SU-DHL-6 (cell line): ENCODE data around the gene PRMT3.

ENCODE experiments used
- H2AFZ ChIP-seq: fragments of 200-600 bp; sonication (generic); 2 replicates; pipeline ENCODE4 v1.6.1; 2014; ENCODE audit warnings: low read depth, mild to moderate bottlenecking, moderate library complexity, mixed read lengths, antibody characterized with exemption, low read length; ENCODE audit not compliant: severe bottlenecking
- H3F3A ChIP-seq: fragments of 200-600 bp; shearing (Covaris generic); 2 replicates; pipeline ENCODE4 v1.6.0; 2016; ENCODE audit warnings: antibody characterized with exemption, mild to moderate bottlenecking; ENCODE audit not compliant: insufficient read depth
- H3K27ac ChIP-seq: fragments of 200-600 bp; sonication (generic); 2 replicates; pipeline ENCODE4 v1.5.1; 2016; ENCODE audit warnings: low read depth, mild to moderate bottlenecking, low read length, moderate library complexity, mixed read lengths
- H3K27me3 ChIP-seq: fragments of 200-600 bp; sonication (generic), shearing (Covaris generic); 2 replicates; pipeline ENCODE4 v1.6.0; 2014; ENCODE audit warnings: mild to moderate bottlenecking, low read length
- H3K36me3 ChIP-seq: fragments of 200-600 bp; sonication (generic); 2 replicates; pipeline ENCODE4 v1.6.1; 2014; ENCODE audit warnings: mild to moderate bottlenecking, low read length, mixed read lengths
- H3K4me2 ChIP-seq: fragments of 300-600, 200-600 bp; shearing (Covaris generic), sonication (generic); 2 replicates; pipeline ENCODE4 v1.6.0; 2014; ENCODE audit warnings: low read length, low read depth, mild to moderate bottlenecking; ENCODE audit not compliant: poor library complexity, severe bottlenecking
- H3K4me3 ChIP-seq: fragments of 200-600 bp; sonication (generic); 2 replicates; pipeline ENCODE4 v1.5.1; 2014; ENCODE audit warnings: antibody characterized with exemption, low read length, mild to moderate bottlenecking, mixed read lengths; ENCODE audit not compliant: insufficient read depth, poor library complexity, severe bottlenecking
- H3K79me2 ChIP-seq: fragments of 200-600 bp; sonication (generic); 2 replicates; pipeline ENCODE4 v1.6.1; 2014; ENCODE audit warnings: mild to moderate bottlenecking, low read length, moderate library complexity; ENCODE audit not compliant: insufficient read depth
- H3K9ac ChIP-seq: fragments of 200-600 bp; sonication (generic); 2 replicates; pipeline ENCODE4 v1.7.0; 2014; ENCODE audit warnings: mild to moderate bottlenecking, low read length
- H3K9me2 ChIP-seq: fragments of 200-600 bp; sonication (generic); replicated peaks from 2 replicates; pipeline ENCODE4 v1.6.1; 2014; ENCODE audit warnings: low read length; ENCODE audit not compliant: insufficient read depth
- H3K9me3 ChIP-seq: fragments of 200-600 bp; sonication (generic); 2 replicates; pipeline ENCODE4 v1.6.1; 2014; ENCODE audit warnings: low read length, mixed read lengths; ENCODE audit not compliant: insufficient read depth
- H4K20me1 ChIP-seq: fragments of 200-600 bp; sonication (generic); 2 replicates; pipeline ENCODE4 v1.6.1; 2014; ENCODE audit warnings: low read depth, mild to moderate bottlenecking, antibody characterized with exemption, low read length, moderate library complexity, mixed read lengths
- EZH2phosphoT487 ChIP-seq: fragments of 200-600 bp; sonication (generic), shearing (Covaris generic); conservative IDR thresholded peaks from 2 replicates; pipeline ENCODE4 v1.6.1; 2018; ENCODE audit warnings: mild to moderate bottlenecking, antibody characterized with exemption, low read length, moderate library complexity, mixed read lengths
- TF ChIP-seq, protein P1 (sequence below): fragments of 200-600 bp; sonication (generic); IDR thresholded peaks from one replicate; pipeline ENCODE4 v1.5.1; 2017; ENCODE audit warnings: antibody characterized with exemption, mild to moderate bottlenecking, low read length, moderate library complexity; ENCODE audit not compliant: insufficient read depth, poor library complexity, severe bottlenecking

PRMT3 gene

DNA sequence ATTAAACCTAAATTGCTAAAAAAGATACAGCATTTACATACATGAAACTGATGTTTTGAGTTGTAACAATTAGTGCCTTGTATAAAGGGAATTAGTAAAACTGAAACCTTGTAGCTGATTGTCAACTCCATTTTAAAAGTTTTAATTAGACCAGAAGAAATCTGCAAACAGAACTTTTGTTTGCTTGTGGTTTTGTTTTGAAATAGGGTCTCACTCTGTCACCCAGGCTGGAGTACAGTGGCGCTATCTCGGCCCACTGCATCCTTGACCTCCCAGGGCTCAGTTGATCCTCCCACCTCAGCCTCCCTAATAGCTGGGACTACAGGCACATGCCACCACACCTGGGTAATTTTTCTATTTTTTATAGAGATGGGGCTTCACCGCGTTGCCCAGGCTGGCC is 125.4 kb downstream of the PRMT3 start:
- Histone ChIP-seq H3K27me3 (no peaks in the 10 kb centered on the region), H3K9me3 (no peaks in the 10 kb centered on the region), H3K9me2 (no peaks in the 10 kb centered on the region), H4K20me1 (no peaks in the 10 kb centered on the region), H3K79me2 (no peaks in the 10 kb centered on the region), H2AFZ (no peak overlapping the region), H3F3A (no peaks in the 10 kb centered on the region; the same call in 1 of the 2 replicates), H3K9ac (no peak overlapping the region), H3K4me3 (no peak overlapping the region), H3K36me3 (peaks cover 7% of the 10 kb centered on the region; the same call in 1 of the 2 replicates), H3K27ac (no peak overlapping the region), H3K4me2 (no peak overlapping the region)
- TF ChIP-seq EZH2phosphoT487 = no peak
- TF ChIP-seq, protein P1, sequence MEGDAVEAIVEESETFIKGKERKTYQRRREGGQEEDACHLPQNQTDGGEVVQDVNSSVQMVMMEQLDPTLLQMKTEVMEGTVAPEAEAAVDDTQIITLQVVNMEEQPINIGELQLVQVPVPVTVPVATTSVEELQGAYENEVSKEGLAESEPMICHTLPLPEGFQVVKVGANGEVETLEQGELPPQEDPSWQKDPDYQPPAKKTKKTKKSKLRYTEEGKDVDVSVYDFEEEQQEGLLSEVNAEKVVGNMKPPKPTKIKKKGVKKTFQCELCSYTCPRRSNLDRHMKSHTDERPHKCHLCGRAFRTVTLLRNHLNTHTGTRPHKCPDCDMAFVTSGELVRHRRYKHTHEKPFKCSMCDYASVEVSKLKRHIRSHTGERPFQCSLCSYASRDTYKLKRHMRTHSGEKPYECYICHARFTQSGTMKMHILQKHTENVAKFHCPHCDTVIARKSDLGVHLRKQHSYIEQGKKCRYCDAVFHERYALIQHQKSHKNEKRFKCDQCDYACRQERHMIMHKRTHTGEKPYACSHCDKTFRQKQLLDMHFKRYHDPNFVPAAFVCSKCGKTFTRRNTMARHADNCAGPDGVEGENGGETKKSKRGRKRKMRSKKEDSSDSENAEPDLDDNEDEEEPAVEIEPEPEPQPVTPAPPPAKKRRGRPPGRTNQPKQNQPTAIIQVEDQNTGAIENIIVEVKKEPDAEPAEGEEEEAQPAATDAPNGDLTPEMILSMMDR = no peak

DNA sequence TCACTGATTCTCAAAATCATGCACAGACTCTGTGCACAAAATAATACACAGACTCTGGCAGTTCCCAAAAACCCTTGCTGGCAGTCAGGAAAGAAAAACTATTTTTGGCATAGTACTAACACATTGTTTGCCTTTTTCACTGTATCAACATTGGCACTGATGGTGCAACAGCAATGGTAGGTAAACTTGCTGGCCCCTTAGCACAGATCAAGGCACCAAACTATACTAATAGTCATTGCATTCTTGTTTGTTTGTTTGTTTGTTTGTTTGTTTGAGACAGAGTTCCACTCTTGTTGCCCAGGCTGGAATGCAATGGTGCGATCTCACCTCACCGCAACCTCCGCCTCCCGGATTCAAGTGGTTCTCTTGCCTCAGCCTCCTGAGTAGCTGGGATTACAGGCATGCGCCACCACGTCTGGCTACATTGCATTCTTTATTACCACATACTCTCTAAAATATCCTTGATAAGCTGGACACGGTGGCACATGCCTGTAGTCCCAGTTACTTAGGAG is 130.9 kb downstream of the PRMT3 start:
- Histone ChIP-seq H3K4me2 (no peak overlapping the region), H3K9me2 (no peaks in the 10 kb centered on the region), H3K4me3 (no peak overlapping the region), H3K9ac (no peak overlapping the region), H3K27me3 (no peaks in the 10 kb centered on the region), H3K9me3 (no peaks in the 10 kb centered on the region), H3K36me3 (no peaks in the 10 kb centered on the region), H4K20me1 (no peaks in the 10 kb centered on the region), H3K27ac (no peak overlapping the region), H2AFZ (no peak overlapping the region), H3K79me2 (no peaks in the 10 kb centered on the region), H3F3A (no peaks in the 10 kb centered on the region)
- TF ChIP-seq, protein P1 = no peak
- no peak for TF ChIP-seq EZH2phosphoT487

DNA sequence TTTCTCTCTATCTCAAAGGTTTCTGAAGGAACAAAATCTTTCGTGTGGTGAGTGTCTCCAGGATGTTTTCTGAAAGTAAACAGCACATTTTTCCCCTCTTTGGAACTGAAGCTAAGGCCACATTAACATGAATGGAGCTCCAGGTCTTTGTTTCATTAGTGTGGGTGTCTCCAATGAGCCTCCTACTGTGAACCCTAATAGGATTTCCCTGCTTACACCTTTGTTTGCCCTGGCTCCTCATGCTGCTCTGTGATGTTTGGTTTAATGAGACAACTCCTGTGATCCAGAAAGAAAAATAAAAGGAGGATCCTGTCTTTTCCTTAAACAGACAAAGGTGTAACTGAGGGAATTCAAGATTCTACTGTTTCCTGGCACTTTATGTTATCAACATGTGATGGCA is 135.0 kb downstream of the PRMT3 start:
- no peaks in the 10 kb centered on the region for H3K9me2 ChIP-seq
- H3K27ac ChIP-seq = no peak overlapping the region
- H3K9ac ChIP-seq = no peak overlapping the region
- H3K36me3 ChIP-seq = no peaks in the 10 kb centered on the region
- TF ChIP-seq, protein P1 = no peak
- TF ChIP-seq EZH2phosphoT487 = no peak
- H3K4me2 ChIP-seq = no peak overlapping the region
- no peaks in the 10 kb centered on the region for H3K79me2 ChIP-seq
- no peaks in the 10 kb centered on the region for H3F3A ChIP-seq
- H3K4me3 ChIP-seq = no peak overlapping the region
- no peaks in the 10 kb centered on the region for H3K27me3 ChIP-seq
- no peak overlapping the region for H2AFZ ChIP-seq
- no peaks in the 10 kb centered on the region for H3K9me3 ChIP-seq
- no peaks in the 10 kb centered on the region for H4K20me1 ChIP-seq

DNA sequence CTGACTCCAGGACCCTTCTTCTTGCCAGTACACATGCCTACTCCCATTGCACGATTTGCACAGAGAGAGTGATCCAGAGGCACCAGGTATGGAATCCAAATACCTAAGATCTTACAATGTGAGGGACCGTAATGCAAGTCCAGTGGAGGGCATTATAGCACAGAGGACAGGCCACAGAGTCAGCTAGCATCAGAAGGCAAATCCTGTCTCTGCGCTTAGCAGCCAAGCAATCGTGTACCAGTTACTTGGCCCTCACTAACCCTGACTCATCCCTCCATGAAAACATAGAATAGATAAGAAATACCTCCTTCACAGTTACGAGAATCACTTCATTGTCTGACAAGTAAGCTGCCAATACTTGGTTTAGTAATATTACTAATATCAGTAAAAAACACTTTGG is 142.2 kb downstream of the PRMT3 start:
- no peak overlapping the region for H2AFZ ChIP-seq
- no peaks in the 10 kb centered on the region for H4K20me1 ChIP-seq
- no peak for TF ChIP-seq EZH2phosphoT487
- TF ChIP-seq, protein P1 = no peak
- no peaks in the 10 kb centered on the region for H3K79me2 ChIP-seq
- H3K27me3 ChIP-seq = no peaks in the 10 kb centered on the region
- H3K27ac ChIP-seq = no peak overlapping the region
- no peak overlapping the region for H3K4me2 ChIP-seq
- no peaks in the 10 kb centered on the region for H3F3A ChIP-seq
- H3K4me3 ChIP-seq = no peak overlapping the region
- no peaks in the 10 kb centered on the region for H3K9me3 ChIP-seq
- no peaks in the 10 kb centered on the region for H3K36me3 ChIP-seq
- no peak overlapping the region for H3K9ac ChIP-seq
- H3K9me2 ChIP-seq = no peaks in the 10 kb centered on the region
